GM19193 (cell line): ENCODE data around the gene ZBTB20.

Experiments used
- POLR2A ChIP-seq: IDR thresholded peaks from 4 replicates; pipeline ENCODE4 v1.6.1; 2011; ENCODE audit not compliant: insufficient read depth, insufficient read length; ENCODE audit errors: extremely low read depth

ZBTB20 gene

DNA sequence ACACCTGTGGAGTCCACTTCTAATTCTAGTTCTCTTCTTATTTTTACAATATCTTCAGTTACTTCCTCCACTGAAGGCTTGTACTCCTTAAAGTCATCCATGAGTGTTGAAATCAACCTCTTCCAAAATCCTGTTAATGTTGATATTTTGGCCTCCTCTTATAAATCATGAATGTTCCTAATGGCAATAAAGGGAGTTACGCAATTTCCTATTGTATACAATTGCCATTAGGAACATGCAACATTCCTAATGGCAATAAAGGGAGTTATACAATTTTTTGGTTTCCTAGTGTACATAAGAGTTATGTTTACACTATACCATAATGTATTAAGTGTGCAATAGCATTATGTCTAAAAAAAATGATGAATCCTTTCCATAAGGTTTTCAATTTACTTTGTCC lies 862.4 kb downstream of the ZBTB20 start:
- no peak for TF ChIP-seq POLR2A
